ENCODE results near the gene STEAP4. TPM values are rescaled to one million over a fixed set of nuclear protein-coding genes. Genes with fewer than 3 reads are reported as not detected.

The STEAP4 gene
- total RNA-seq: 87.4 and 270 TPM in 2 replicates

DNA sequence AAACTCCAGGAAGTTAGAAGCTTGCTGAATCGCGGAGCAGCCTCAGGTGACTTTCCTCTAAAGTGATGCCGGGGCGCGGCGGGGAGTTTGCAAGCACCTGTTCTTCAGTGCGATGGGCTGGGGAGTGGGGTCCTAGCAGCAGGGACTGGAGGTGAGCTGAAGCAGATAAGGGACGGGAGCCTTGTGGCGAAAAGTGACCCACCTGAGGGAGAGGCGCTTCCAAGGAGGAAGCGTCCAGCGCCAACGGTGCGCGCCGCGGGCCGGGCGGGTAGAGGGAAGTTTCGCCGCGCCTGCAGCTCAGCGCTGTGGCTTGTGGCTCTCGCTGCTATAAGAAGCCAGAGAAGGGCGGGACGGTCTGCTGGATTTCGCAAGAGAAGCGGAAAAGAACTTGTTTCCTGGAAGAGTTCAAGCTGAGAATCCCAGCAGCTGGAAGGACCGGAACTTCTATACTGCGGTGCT lies at the start of gene STEAP4:
Gene STEAP4, minus strand, starts transcription at position 305 of the 459 bp plus-strand sequence. CDS start 22,625 bp downstream, outside the sequence.

Other genes with a start within 250 kb of the STEAP4 start
- 130 and 161 TPM in 2 replicates for gene SRI, start 86.9 kb downstream of the STEAP4 start, total RNA-seq